KOPT-K1 (cell line): ENCODE data around the gene DCBLD1.
"Not testable (repeated sequence)": the region's sequence is repeated elsewhere in the genome, so short reads cannot be mapped to it uniquely, and the experiment has no call there.

Source experiments
- H3K27ac ChIP-seq: fragments of 200-600 bp; sonication (generic); 2 replicates; pipeline ENCODE4 v1.5.1; 2016; ENCODE audit warnings: antibody characterized with exemption, mild to moderate bottlenecking, low read depth, low read length; ENCODE audit not compliant: poor library complexity, severe bottlenecking
- H3K36me3 ChIP-seq: fragments of 200-600 bp; sonication (generic); 2 replicates; pipeline ENCODE4 v1.5.1; 2017; ENCODE audit warnings: antibody characterized with exemption, mild to moderate bottlenecking, low read length, moderate library complexity; ENCODE audit not compliant: insufficient read depth
- H3K9me3 ChIP-seq: fragments of 200-600 bp; sonication (generic); 2 replicates; pipeline ENCODE4 v1.5.1; 2017; ENCODE audit warnings: antibody characterized with exemption, low read length, mild to moderate bottlenecking; ENCODE audit not compliant: insufficient read depth, poor library complexity, severe bottlenecking

The DCBLD1 gene

GRCh38 chr6:117482240-117483003 is at the start of gene DCBLD1:
TSS of gene DCBLD1 (plus strand) at chr6:117482674. CDS start at chr6:117482782, 108 bp downstream.
- H3K27ac ChIP-seq = no peak within 1 kb of the TSS
- H3K9me3 ChIP-seq = peaks cover 10% of the 10 kb centered on the region
- no peaks in the 10 kb centered on the region for H3K36me3 ChIP-seq

GRCh38 chr6:117440706-117441525 is 41.6 kb upstream of the DCBLD1 start:
- H3K27ac ChIP-seq = no peak overlapping the region

GRCh38 chr6:117441824-117442264 is 40.6 kb upstream of the DCBLD1 start:
- H3K36me3 ChIP-seq = no peaks in the 10 kb centered on the region
- no peak overlapping the region for H3K27ac ChIP-seq
- no peaks in the 10 kb centered on the region for H3K9me3 ChIP-seq

More at GRCh38 chr6:117440706-117441525, 41.6 kb upstream of the DCBLD1 start:
- H3K36me3 ChIP-seq = no peaks in the 10 kb centered on the region
- H3K9me3 ChIP-seq = no peaks in the 10 kb centered on the region

- not testable (repeated sequence) for H3K27ac ChIP-seq, H3K36me3 ChIP-seq, H3K9me3 ChIP-seq
These were observed 40.2 kb upstream of the DCBLD1 start for GRCh38 chr6:117442313-117442712.

GRCh38 chr6:117444600-117444999 is 37.9 kb upstream of the DCBLD1 start:
- no peak overlapping the region for H3K27ac ChIP-seq
- no peaks in the 10 kb centered on the region for H3K9me3 ChIP-seq
- no peaks in the 10 kb centered on the region for H3K36me3 ChIP-seq

GRCh38 chr6:117446861-117447260 is 35.6 kb upstream of the DCBLD1 start:
- Histone ChIP-seq H3K9me3 (no peaks in the 10 kb centered on the region), H3K27ac (no peak overlapping the region), H3K36me3 (no peaks in the 10 kb centered on the region)

- Histone ChIP-seq H3K27ac (no peak overlapping the region), H3K36me3 (no peaks in the 10 kb centered on the region), H3K9me3 (no peaks in the 10 kb centered on the region)
These were observed 34.5 kb upstream of the DCBLD1 start for GRCh38 chr6:117448011-117448410.

GRCh38 chr6:117448732-117449485 is 33.6 kb upstream of the DCBLD1 start:
- Histone ChIP-seq H3K9me3 (no peaks in the 10 kb centered on the region), H3K27ac (no peak overlapping the region), H3K36me3 (no peaks in the 10 kb centered on the region)

- H3K9me3 ChIP-seq = no peaks in the 10 kb centered on the region
- no peaks in the 10 kb centered on the region for H3K36me3 ChIP-seq
- H3K27ac ChIP-seq = no peak overlapping the region
These were observed 32.7 kb upstream of the DCBLD1 start for GRCh38 chr6:117449549-117450439.

GRCh38 chr6:117451671-117452070 is 30.8 kb upstream of the DCBLD1 start:
- no peaks in the 10 kb centered on the region for H3K9me3 ChIP-seq
- H3K27ac ChIP-seq = no peak overlapping the region

GRCh38 chr6:117456250-117456649 is 26.2 kb upstream of the DCBLD1 start:
- no peaks in the 10 kb centered on the region for H3K9me3 ChIP-seq
- no peak overlapping the region for H3K27ac ChIP-seq
- H3K36me3 ChIP-seq = no peaks in the 10 kb centered on the region

More at GRCh38 chr6:117451671-117452070, 30.8 kb upstream of the DCBLD1 start:
- H3K36me3 ChIP-seq = no peaks in the 10 kb centered on the region

GRCh38 chr6:117456998-117457397 is 25.5 kb upstream of the DCBLD1 start:
- Histone ChIP-seq H3K36me3 (no peaks in the 10 kb centered on the region), H3K27ac (no peak overlapping the region), H3K9me3 (no peaks in the 10 kb centered on the region)

- Histone ChIP-seq H3K9me3 (no peaks in the 10 kb centered on the region), H3K27ac (no peak overlapping the region), H3K36me3 (no peaks in the 10 kb centered on the region)
These were observed 23.1 kb upstream of the DCBLD1 start for GRCh38 chr6:117459204-117459944.
